Ovary (tissue), 9 donors: ENCODE results near the gene OSBPL6. TPM values are rescaled to one million over a fixed set of nuclear protein-coding genes. Genes with fewer than 3 reads are reported as not detected.
"Not testable (repeated sequence)": the region's sequence is repeated elsewhere in the genome, so short reads cannot be mapped to it uniquely, and the experiment has no call there.

Experiments
- DNase-seq, 5 donors: peaks; one replicate each; pipeline ENCODE4 v3.0.0-alpha.2; 2019 to 2020
- H3K27ac ChIP-seq, 2 donors: fragments of 200-600 bp; one replicate each; pipeline versions ENCODE4 v1.5.1 to v1.8.0; 2019 to 2022
- H3K27me3 ChIP-seq: fragments of 200-600 bp; one replicate; pipeline ENCODE4 v1.8.0; 2022
- H3K36me3 ChIP-seq: fragments of 200-600 bp; sonication (generic); one replicate; pipeline ENCODE4 v1.5.1; 2019
- H3K4me1 ChIP-seq: one replicate; pipeline ENCODE4 v1.8.1; 2013; ENCODE audit warnings: mild to moderate bottlenecking, moderate library complexity; ENCODE audit not compliant: insufficient read depth
- H3K4me3 ChIP-seq: fragments of 200-600 bp; sonication (generic); one replicate; pipeline ENCODE4 v1.5.1; 2017
- H3K9me3 ChIP-seq, 2 donors: fragments of 200-600 bp in 1 of 2; sonication (generic) in 1 of 2; one replicate each; pipeline versions ENCODE4 v1.5.1 to v1.8.1; 2013 to 2019; ENCODE audit warnings: mild to moderate bottlenecking in 1 of 2, moderate library complexity in 1 of 2
- EP300 ChIP-seq: sonication (generic); formaldehyde crosslinking; IDR thresholded peaks from one replicate; pipeline ENCODE4 v1.6.1; 2017; ENCODE audit warnings: antibody characterized with exemption
- POLR2A ChIP-seq: fragments of 450-650 bp; IDR thresholded peaks from one replicate; pipeline ENCODE4 v1.6.1; 2017; ENCODE audit warnings: antibody characterized with exemption, mild to moderate bottlenecking, moderate library complexity
- WGBS, 3 donors: extraction: QIAGEN DNeasy Blood & Tissue Kit in 1 of 3; methylation state at CpG; one replicate each; pipeline versions ENCODE4 v1.1.5 to v1.1.7; 2013 to 2017; 5-methylcytosine and 5-hydroxymethylcytosine counted together
- intact Hi-C, 4 donors: fragments of 100-400 bp; cut with DNase I; formaldehyde crosslinking; loops; one replicate each; pipeline versions ENCODE4 v1.11.0 to v1.15.1; 2022 to 2023
- polyA plus RNA-seq, 2 donors: library from polyadenylated mRNA; stranded (reverse); fragments of 200-250 nt in 1 of 2; fragments of 350-450 nt in 1 of 2; fragmentation: Illumina TruSeq in 1 of 2; extraction: RNeasy Lipid Tissue Mini Kit (QIAGEN cat#74804) in 1 of 2; gene quantifications; one replicate each; pipeline ENCODE4 v1.2.3, GENCODE V29; 2013 to 2014
- total RNA-seq, 7 donors: library from RNA; depleted of rRNA in 2 of 7; stranded (reverse); fragments of >200 nt in 2 of 7; fragmentation: NEBNext Ultra II Directional in 3 of 7; extraction: Animal tissue kit (Norgen Biotek cat#: 25700) in 3 of 7; gene quantifications; one replicate each; pipeline versions ENCODE4 v1.1.0 to v1.2.4, GENCODE V29; 2016 to 2023
- TF ChIP-seq, protein P1 (sequence below), 3 donors: fragments of 450-650 bp in 2 of 3; fragments of 200-600 bp in 1 of 3; IDR thresholded peaks; one replicate each; pipeline versions ENCODE4 v1.5.1 to v1.8.0; 2016 to 2022; ENCODE audit warnings: antibody characterized with exemption in 3 of 3, mild to moderate bottlenecking in 1 of 3
- donor health status: DM: no; HTN: no; CAD: no; lungs with moderate emphysema.
- donor health status: DM: no; HTN: no; CAD: no.
- donor health status: Bipolar disorder and iron deficiency.
- donor health status: DM: yes; HTN: yes; CAD: no.
- donor health status: DM: no; HTN: no; CAD: no.
- donor health status: DM: yes; HTN: yes; CAD: no.

Gene OSBPL6
- total and polyA plus RNA-seq, 9 donors, result 0.60 to 7.4 (median 1.7) TPM

DNA sequence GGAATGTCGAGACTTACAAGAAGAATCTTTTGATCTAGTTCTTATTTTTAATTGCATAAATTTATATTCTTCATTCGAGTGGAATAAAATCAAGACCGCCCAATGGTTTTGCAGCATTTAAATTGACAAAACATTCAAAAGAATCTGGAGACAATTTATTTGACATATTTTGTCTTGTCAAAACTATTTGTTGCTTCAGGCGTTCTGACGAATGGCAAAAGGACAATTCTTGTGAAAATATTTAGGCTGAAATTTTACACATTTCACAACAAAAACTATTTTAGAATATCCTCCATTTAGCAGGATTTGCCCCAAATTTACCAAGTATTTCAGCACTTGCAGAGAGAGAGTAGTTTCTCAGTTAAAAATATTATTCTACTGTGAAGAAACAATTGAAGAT is 214.9 kb downstream of the OSBPL6 start:
- TF ChIP-seq, protein P1, sequence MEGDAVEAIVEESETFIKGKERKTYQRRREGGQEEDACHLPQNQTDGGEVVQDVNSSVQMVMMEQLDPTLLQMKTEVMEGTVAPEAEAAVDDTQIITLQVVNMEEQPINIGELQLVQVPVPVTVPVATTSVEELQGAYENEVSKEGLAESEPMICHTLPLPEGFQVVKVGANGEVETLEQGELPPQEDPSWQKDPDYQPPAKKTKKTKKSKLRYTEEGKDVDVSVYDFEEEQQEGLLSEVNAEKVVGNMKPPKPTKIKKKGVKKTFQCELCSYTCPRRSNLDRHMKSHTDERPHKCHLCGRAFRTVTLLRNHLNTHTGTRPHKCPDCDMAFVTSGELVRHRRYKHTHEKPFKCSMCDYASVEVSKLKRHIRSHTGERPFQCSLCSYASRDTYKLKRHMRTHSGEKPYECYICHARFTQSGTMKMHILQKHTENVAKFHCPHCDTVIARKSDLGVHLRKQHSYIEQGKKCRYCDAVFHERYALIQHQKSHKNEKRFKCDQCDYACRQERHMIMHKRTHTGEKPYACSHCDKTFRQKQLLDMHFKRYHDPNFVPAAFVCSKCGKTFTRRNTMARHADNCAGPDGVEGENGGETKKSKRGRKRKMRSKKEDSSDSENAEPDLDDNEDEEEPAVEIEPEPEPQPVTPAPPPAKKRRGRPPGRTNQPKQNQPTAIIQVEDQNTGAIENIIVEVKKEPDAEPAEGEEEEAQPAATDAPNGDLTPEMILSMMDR (IDR thresholded peaks at IDR 0.05), result no peak
- TF ChIP-seq POLR2A, result no peak
- no peak for TF ChIP-seq EP300
- WGBS, 3 donors, result 75 to 81% (median 76%) methylated on average over 5 of the region's 5 CpGs
- Histone ChIP-seq H3K27ac (no peak overlapping the region), H3K36me3 (no peaks in the 10 kb centered on the region), H3K9me3 (no peaks in the 10 kb centered on the region), H3K27me3 (no peaks in the 10 kb centered on the region), H3K4me3 (no peak overlapping the region), H3K4me1 (no peaks in the 10 kb centered on the region)
- intact Hi-C loops, result no loop called here
- DNase-seq, result no peak

DNA sequence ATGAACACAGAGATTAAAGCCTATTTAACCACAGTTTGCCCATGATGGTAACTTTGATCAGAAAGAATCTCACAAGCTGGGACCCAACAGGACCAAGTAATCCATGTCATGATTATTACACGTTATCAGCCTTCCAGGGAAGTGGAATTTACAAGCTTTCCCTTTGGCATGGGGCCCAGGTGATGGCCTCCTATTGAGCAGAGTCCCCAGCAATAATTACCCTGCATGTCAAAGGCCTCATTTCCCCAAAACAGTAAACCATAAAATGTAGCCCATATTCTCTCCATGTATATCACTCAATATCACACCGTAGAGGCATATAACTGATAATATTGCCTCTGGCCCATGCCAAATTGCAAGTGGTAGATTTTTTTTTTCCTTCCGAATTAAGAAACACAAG is 217.7 kb downstream of the OSBPL6 start:
- Histone ChIP-seq H3K9me3 (no peaks in the 10 kb centered on the region), H3K27me3 (no peaks in the 10 kb centered on the region), H3K4me3 (no peak overlapping the region), H3K36me3 (no peaks in the 10 kb centered on the region), H3K27ac (no peak overlapping the region), H3K4me1 (no peaks in the 10 kb centered on the region)
- DNase-seq, result no peak
- intact Hi-C loops, result loop anchor here in 3 of 4 donors (10.0 kb wide), 2 partner anchors 277 to 297 kb away; partner anchors contain the start of gene RBM45 (in 2 of the 3)
- TF ChIP-seq POLR2A (no peak), EP300 (no peak)
- TF ChIP-seq, protein P1 (IDR thresholded peaks at IDR 0.05), result no peak
- 60 to 85% (median 82%) methylated on average over 3 of the region's 3 CpGs for WGBS, 3 donors

GRCh38 chr2:178412453-178412852 is 218.1 kb downstream of the OSBPL6 start:
- WGBS, 3 donors, result 96 to 98% (median 96%) methylated on average over 8 of the region's 8 CpGs
- not testable (repeated sequence) for H3K27ac ChIP-seq, DNase-seq, H3K4me1 ChIP-seq, H3K9me3 ChIP-seq, H3K27me3 ChIP-seq, H3K4me3 ChIP-seq, H3K36me3 ChIP-seq
- intact Hi-C loops, result loop anchor here in 3 of 4 donors (10.0 kb wide), 2 partner anchors 278 to 298 kb away; partner anchors contain the start of gene RBM45 (in 2 of the 3)

DNA sequence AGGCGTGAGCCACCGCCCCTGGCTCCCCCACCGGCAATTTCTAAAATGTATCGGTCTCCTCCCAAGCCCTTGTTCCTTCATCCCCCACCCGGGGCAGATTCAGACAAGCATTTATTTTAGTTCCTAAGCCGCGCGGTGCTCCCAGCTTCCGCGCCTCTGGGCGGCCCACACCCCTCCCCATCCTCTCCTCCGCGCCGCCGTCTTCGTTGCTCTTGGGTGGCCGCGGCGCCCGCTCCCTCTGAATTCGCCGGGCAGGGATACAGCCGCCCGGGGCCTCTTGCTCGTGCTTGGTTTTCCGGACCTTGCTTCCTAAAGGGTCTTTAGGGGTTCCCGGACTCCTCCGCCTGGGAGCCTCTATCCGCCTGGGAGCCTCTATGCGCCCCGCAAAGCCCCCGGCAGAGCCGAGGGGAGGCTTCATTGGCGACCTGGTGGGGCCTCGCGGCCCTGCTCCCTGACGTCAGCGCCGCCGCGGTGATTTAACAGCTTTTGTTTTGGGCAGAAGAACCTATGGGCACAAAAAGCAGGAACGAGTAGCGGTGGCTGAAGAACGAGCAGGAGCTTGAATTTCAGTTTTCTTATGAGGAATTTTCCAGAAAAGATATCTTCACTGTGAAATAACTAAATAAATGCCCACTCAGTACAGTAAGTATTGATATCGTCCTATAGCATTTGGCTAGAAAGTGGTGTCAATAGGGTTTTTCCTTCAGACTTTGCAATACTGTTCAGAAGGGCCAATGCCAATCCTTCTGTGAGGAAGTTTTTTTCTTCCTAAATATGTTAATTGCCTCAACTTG is 219.4 kb downstream of the OSBPL6 start:
- intact Hi-C loops, result loop anchor here in 3 of 4 donors (10.0 kb wide), 2 partner anchors 279 to 299 kb away; partner anchors contain the start of gene RBM45 (in 2 of the 3)
- Histone ChIP-seq H3K4me1 (no peaks in the 10 kb centered on the region), H3K9me3 (no peaks in the 10 kb centered on the region)

More for the DNA sequence above, 219.4 kb downstream of the OSBPL6 start:
- Histone ChIP-seq H3K27ac (peak overlapping the region; percentile 81 to 97), H3K4me3 (peak overlapping the region; percentile 50), H3K36me3 (no peaks in the 10 kb centered on the region), H3K27me3 (no peaks in the 10 kb centered on the region)
- DNase-seq, result peak; percentile 61 to 83 (median 73)
- WGBS, 3 donors, result 0 to 1% (median 0%) methylated on average over 45 of the region's 45 CpGs
- TF ChIP-seq, protein P1 (IDR thresholded peaks at IDR 0.05), result peak in 2 of 3 donors; percentile 31 to 37
- TF ChIP-seq POLR2A, result no peak
